Stimulated activated CD4-positive, alpha-beta T cell treated with anti-CD3 and anti-CD28 coated beads, Interleukin-1b, Interleukin-23, amount 100 ng/mL, for 1 hour (primary cell): ENCODE data around the gene PIGQ.

ENCODE experiments used
- DNase-seq, 2 donors: peaks; one replicate each; pipeline ENCODE4 v3.0.0-alpha.2; 2020; ENCODE audit warnings: low read depth in 2 of 2

PIGQ gene

DNA sequence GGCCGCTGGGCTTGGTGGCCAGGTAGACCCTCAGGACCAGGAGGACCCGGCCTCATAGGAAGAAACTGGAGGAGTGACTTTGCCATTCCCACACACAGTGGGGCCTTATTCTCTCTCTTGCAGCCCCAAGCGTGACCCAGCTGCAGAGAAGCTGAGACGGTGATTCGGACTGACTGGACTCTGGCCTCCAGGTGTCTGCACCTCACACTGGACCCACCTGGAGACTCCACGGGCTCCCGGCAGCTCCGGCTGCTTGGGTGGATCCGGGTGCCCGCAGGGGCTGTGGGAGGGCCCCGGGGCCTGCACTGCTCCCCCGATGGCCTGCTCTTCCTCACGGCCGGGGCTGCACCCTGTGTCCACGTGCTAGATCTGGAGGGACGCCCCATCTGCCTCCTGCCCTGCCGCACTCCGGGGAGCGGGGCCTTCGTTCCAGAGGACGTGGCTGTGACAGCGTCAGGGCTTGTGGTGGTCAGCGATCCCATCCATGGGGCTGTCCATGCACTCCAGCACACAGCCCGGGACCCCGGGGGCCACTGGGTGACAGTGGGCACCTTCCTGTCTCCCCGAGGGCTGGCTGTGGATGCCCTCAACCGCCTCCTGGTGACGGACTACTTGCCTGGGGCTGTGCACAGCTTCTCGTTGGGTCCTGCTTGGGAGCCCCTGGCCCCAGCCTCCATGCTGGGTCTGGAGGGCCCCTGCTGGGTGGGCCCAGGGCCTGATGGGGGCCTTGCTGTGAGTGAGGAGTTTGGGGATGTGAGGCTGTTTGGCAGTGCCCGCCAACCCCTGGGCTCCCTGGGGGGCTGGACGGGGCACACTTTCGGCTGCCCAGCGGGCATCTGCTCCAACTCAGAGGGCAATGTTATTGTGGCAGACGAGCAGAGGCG is 2.2 kb upstream of the PIGQ start:
- no peak for DNase-seq

DNA sequence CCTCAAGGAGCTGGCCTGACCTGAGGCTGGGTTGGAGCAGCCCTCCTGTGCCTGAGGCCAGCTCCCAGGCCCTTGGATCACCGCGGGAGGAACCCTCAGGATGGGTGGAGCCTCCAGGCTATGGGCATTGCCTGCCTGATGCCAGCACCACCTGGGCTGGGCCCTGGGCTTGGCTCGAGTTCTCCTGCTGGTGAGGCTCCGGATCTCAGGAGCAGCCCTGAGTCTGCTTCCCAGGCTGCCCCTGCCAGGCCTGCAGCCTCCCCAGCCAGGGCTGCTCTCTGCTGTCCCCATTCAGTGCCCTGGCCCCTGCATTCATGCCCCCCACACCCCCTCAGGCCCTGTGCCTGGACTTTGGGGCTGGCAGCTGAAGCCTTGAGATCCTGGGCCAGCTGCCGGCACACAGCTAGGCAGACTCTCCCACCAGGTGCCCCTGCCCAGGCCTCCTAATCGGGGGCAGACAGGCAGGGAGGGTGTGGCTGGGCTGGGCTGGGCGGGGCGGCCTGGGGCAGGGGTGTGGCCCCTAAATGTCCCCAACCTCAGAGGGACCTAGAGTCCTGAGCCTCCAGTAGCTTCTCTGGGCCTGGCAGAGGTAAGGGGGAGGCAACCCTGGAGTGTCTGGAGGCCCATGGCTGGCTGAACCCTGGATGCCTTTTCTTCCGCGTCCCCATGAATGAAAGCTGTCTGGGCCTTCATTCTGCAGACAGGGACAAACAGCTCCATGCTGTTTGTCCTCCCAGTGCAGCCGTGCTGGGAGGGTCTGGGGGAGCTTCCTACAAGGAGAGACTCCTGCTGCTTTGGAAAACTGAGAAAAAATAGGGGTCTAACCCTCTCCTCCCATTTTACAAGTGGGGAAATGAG is 1.1 kb upstream of the PIGQ start:
- no peak for DNase-seq

DNA sequence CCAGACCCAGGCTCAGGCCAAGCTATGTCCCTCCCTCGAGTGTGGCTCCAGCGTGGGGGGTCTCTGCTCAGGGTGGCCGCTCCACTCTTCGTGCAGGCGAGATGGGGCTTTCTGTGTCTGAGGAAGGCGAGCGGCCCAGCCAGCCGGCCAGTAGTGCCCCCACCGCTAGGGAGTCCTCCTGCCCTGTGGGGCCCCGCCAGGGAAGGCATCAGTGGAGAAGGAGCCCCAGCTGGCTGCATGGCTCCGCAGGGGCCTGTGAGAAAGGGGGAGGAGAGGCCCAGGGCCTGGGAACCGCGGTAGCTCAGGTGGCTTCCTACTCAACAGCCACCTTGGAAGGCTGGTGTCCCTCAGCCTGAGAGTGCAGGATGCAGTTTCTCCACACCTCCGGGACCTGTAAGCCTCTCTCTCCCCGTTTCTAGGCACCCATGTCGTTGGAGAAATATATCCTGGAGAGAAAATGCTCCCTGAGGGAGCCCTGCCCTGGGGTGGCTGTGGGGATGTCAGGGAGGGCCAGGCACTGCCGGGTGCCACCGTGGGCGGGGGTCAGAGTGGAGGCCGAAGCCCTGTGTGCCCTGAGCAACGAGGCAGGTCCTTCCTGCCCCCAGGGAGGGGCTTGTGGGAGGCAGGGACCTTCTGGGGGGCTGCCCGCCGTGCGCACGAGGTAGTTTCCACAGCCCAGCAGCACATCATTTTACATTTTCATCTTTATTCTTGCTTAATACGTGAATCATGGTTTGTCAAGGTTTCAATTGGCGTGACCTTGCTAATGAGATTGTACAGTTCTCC is 3.3 kb downstream of the PIGQ start:
- no peak for DNase-seq

DNA sequence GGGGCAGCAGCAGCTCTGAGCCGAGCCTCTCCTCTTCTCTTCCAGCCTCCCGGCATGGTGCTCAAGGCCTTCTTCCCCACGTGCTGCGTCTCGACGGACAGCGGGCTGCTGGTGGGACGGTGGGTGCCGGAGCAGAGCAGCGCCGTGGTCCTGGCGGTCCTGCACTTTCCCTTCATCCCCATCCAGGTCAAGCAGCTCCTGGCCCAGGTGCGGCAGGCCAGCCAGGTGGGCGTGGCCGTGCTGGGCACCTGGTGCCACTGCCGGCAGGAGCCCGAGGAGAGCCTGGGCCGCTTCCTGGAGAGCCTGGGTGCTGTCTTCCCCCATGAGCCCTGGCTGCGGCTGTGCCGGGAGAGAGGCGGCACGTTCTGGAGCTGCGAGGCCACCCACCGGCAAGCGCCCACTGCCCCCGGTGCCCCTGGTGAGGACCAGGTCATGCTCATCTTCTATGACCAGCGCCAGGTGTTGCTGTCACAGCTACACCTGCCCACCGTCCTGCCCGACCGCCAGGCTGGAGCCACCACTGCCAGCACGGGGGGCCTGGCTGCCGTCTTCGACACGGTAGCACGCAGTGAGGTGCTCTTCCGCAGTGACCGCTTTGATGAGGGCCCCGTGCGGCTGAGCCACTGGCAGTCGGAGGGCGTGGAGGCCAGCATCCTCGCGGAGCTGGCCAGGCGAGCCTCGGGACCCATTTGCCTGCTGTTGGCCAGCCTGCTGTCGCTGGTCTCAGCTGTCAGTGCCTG is 4.4 kb downstream of the PIGQ start:
- DNase-seq = no peak

DNA sequence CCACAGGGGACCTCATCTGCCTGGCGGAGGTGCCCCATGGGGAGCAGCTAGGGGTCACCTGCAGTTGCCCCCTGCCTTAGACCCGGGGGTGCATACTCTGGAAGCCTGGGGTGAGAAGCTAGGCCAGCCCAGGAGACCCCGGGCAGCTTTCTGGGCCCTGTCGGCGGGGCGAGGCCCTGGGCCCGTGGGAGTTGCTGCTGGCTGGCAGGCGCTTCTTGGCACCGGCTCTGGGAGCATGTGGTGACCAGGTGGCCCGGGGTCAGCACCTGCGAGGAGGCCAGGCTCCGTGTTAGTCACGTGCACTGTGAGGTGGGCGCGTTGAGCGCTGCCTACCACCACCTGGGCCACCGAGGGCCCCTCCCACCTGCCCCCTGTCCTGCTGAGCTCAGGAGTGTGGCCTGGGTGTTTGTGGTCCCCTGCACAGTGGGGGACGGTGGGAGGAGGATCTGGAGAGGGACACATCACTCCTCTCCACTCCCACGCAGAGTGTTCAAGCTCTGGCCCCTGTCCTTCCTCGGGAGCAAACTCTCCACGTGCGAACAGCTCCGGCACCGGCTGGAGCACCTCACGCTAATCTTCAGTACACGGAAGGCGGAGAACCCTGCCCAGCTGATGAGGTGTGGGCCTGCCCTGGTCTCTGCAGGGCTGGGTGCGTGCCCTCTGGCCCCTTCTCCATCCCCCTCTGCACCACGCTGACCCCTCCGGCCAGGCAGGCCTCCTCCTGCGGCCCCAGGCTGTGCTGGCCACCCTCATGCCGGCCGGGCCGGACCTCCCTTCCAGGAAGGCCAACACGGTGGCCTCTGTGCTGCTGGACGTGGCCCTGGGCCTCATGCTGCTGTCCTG is 5.8 kb downstream of the PIGQ start:
- no peak for DNase-seq

DNA sequence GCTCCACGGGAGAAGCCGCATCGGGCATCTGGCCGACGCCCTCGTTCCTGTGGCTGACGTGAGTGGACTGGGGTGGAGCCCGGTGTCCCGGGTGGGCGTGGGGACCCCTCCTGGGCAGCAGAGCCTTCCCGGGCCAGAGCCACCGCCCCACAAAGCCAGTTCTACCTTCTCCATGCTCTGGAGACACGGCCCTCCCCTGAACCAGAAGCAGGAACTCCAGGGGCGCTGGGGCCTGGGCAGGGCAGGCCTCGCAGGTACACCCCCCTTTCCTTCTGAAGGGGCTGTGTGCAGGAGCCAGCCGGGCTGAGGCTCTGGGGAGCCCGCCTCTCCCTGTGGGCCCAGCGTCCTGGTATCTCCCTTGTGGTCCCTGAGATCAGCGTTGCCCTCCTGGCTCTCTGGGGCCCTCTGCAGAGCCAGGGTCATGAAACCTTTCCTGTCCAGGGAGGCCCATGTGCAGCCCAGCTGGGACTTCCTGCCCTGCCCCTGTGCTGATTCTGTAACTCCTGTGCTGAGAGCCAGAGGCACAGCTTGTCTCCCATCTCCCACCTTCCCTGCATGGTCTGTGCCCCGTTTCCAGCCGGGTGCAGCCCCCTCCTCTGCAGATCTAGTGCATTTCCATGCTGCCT is 6.5 kb downstream of the PIGQ start:
- no peak for DNase-seq

DNA sequence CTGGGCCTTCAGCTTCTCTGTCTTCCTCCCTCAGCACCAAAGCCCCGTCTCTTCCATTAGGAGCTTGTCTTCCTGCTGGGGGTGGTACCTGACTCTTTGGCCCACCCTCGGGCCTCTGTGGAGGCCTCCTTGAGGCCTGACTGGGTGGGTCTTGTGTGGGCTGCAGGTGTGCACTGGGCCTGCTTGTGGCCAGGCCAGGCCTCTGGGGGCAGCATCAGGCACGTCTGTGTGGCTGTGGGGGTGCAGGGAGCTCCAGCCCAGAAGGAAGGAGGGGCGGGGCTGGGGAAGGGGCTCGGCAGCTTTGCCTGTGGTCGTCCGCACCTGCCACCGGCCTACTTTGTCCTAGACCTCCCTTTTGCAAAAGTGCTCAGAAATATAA is 7.0 kb downstream of the PIGQ start:
- DNase-seq = no peak

DNA sequence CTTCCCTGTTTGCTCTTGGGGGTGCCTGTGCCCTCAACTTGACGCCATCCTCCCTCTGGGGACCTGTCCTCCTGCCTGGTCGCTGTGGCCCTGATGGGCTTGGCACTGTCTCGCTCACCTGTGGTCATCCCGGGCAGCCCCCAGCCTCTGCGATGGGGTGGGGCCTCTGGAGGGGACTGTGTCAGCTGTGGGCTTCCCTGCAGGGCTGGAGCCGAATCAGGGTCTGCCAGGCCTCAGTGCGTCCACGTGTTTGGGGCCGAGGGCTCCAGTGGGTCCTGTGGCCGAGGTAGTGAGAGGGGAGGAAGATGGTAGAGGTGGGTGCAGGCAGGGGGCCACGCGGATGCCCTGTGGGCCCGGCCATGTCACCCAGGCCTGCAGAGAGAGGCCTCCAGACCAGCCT is 8.0 kb downstream of the PIGQ start:
- DNase-seq = no peak

DNA sequence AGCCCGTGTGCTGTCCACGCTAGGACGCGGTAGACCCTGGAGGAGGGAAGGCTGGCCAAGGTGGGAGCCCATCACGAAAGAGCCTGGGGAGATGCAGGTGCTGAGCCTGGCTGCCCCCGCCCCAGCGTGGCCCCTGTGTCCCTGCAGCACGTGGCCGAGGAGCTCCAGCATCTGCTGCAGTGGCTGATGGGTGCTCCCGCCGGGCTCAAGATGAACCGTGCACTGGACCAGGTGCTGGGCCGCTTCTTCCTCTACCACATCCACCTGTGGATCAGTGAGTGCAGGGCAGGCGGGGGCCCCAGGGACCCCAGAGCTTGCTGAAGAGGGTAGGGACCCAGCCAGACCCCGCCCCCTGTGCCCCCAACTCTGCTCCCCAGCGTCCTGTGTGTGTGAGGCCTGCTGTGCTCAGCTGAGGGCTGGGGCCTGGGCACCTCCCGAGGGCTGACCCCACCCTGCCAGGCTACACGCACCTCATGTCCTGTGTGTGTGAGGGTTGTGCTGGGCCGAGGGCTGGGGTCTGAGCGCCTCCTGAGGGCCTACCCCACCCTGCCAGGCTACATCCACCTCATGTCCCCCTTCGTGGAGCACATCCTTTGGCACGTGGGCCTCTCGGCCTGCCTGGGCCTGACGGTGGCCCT is 8.6 kb downstream of the PIGQ start:
- DNase-seq = no peak

DNA sequence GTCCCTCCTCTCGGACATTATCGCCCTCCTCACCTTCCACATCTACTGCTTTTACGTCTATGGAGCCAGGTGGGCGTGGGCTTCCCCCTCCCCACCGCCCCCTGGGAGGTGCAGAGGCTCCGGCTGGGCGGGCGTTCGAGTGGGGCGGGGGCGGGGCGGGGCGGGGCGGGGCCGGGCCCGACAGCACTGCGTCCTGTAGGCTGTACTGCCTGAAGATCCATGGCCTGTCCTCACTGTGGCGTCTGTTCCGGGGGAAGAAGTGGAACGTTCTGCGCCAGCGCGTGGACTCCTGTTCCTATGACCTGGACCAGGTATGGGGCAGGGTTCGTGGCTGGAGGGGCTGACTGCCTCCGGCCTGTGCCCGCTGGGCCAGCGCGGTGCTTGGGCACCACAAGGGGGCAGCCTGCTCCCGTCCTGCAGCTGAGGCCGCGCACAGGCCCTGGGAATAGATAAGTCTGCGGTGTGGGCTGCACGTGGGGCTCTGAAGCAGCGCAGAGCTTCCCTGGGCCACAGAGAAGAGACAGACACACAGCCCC is 9.2 kb downstream of the PIGQ start:
- peak in 1 of 2 donors; percentile 35 for DNase-seq

DNA sequence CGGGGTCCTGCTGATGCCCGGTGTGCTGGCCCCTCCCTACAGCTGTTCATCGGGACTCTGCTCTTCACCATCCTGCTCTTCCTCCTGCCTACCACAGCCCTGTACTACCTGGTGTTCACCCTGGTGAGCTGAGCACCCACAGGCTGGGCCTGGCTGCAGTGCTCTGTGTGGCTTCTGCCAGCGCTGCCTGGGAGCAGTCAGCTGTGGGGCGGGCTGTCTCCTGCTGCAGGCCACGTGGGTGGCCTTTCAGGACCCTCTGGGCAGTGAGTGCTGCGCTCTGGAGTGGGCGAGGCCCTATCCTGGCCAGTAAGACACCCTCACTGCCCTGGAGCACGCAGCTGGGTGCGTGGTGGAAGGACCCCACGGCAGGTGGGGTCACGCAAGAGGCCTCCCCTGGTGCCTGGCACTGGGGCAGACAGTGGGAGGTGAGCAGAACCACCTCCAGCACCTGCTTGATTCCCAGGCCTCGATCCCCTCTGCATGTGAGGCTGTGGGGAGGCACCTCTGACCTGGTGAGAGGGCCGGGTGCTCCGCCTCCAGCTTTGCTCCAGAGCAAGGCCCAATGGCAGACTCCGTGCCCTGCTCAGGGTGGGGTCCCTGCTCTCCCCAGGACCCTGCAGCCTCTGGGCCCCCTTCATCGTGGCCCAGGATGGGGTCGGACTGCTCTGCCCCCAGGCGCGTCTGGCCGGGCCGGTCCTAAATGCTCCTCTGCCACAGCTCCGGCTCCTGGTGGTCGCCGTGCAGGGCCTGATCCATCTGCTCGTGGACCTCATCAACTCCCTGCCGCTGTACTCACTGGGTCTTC is 10.6 kb downstream of the PIGQ start:
- no peak for DNase-seq

DNA sequence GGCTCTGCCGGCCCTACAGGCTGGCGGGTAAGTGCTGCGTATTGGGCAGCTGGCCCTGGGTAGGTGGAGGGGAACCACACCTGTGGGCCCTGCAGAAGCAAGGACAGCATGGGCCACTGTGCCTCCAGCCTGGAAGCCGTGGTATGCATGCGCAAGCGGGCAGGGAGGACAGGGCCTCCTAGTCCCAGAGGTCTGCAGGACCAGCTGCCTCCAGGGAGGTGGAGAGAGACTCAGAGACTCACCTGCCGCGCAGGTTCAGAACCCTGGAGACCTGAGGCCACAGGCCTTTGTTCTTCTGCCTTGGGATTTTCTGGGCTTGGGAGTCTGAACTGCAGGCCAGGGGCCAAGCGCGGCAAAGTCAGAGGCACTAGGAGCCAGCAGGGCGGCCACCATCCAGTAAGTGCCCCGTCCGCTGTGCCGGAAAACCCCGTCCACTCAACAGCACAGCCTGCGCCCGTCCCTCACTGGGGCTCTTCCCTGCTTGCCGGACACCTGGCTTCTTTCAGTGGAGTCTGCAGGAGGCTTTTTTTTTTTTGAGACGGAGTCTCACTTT is 11.3 kb downstream of the PIGQ start:
- DNase-seq = no peak

DNA sequence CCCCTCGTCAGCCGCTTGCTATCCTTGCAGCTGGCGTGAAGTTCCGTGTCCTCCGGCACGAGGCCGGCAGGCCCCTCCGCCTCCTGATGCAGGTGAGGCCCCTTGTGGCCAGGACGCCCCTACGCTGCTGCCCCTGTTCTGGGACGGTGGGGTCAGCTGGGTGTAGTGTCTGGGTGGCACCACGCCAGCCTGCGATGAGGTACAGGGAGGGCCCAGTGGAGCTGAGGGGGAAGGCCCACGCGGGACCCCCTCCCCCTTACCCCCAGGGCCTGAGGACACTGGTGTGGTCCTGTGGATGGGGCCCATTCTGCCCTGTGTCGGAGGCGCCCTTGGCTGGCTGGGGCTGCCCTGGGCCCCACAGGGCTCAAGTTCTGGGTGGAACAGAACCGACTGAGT is 12.4 kb downstream of the PIGQ start:
- no peak for DNase-seq

DNA sequence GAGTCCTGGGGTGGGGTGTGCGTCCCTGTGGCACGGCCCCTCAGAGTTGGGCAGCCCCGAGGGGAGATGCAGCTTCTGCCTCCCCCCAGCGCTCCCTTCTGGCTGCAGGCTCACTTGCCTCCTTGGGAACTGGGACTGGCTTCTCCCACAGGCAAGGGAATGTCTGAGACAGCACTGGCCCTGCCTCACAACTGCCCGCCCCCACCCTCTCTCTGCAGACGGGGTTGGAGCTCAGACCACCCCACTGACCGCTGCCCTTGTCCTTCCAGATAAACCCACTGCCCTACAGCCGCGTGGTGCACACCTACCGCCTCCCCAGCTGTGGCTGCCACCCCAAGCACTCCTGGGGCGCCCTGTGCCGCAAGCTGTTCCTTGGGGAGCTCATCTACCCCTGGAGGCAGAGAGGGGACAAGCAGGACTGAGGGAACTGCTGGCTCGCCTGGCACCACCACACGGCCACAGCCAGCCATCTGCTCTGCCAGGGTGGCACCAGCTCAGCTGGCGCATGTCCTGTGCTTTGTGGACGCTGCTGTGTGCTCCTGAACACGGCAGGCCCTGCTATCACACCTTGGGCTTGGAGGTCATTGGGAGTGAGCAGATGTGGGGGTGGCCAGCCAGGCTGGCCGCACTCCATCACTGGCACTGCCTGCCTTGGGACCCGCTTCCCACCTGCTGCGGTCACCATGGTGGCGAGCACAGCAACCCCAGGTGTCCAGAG is 13.0 kb downstream of the PIGQ start:
- no peak for DNase-seq

DNA sequence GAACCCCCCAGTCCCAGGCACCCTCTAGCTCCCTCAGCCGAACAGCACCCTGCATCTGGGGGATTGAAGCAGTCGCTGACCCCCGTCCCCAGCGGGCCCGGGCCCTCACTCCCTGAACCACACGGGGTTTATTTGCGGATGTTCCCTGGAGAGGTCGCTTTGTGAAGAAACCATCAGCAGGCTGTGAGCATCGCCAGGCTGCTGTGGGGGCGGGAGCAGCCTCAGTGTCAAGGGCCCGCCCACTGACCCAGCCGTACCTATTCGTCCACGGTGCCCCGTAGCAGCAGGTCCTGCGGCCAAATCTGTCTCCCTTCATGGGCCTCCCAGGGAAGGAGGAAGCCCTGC is 13.7 kb downstream of the PIGQ start:
- no peak for DNase-seq

DNA sequence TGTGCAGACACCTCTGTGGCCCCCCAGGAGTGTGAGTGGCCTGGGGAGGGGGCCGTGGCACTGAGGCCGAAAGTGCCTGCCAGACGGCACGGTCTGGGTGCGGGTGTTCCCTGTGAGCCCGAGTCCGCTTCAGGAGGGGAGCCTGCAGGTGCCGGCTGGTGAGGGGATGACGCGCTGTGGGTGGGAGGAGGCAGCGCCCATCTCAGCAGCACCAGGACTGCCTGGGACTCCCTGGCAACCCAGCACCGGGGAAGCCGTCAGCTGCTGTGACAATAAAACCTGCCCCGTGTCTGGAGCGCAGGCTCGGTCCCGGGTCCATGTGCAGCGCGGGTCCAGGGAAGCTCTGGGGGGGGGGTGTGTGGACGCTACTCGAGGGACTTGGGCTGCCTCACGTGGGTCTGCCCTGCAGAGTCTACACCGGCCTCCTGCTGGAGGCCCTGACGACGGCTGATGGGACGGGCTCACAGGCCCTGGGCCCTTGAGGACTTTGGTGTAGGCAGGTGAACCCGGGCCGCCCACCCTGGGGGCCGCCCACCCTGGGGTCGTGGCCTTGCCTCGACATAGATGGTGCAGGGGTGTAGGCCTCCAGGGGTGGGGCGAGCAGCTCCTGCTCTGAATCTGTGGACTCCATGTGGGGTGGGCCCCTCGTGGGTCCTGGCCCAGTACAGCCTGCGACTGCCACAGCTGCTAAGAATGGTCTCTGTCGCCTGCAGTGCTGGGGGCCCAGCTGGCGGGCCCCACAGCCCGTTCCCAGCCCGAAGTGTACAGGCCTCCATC is 14.2 kb downstream of the PIGQ start:
- DNase-seq = no peak

DNA sequence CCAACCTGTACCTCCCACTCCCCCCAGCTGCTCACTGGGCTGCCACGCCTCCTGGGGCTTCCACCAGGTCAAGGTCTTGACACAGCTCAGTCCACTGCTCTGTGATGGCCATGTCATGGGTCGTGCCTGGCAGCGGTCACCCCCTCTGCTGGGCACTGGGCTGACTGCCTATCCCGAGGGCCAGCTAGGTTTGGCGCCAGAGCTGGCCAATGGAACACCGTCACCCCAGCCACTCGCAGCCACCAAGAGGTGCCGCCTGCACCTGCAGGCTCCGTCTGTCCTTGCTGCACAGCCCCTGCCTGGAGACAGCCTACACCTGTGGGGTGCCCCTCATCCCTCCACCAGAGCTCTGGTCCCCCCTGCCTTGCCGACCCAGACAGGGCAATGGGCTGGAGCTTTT is 15.6 kb downstream of the PIGQ start:
- no peak for DNase-seq
